ENCODE results near the gene RUBCNL. TPM values are rescaled to one million over a fixed set of nuclear protein-coding genes. Genes with fewer than 3 reads are reported as not detected.

Gene RUBCNL
- total RNA-seq, 1 donor from 2014 or later, result 2.8 TPM

- Mint-ChIP-seq H3K27ac (no peak overlapping the region), H3K4me3 (no peak overlapping the region), H3K4me1 (ENCODE audit: low read depth) (peaks cover 36% of the 10 kb centered on the region), H3K36me3 (ENCODE audit: low read depth) (peaks cover 3% of the 10 kb centered on the region), H3K9me3 (peaks cover 6% of the 10 kb centered on the region), H3K27me3 (ENCODE audit: insufficient read depth) (no peaks in the 10 kb centered on the region)
- intact Hi-C loops (cut with micrococcal nuclease), result no loop called here
- no peak for DNase-seq (ENCODE audit: low spot score)
Measured at GRCh38 chr13:46369506-46370277, 17.4 kb downstream of the RUBCNL start.

GRCh38 chr13:46367617-46368327, 19.3 kb downstream of the RUBCNL start:
- H3K4me3 Mint-ChIP-seq, result no peak overlapping the region
- H3K27me3 Mint-ChIP-seq (ENCODE audit: insufficient read depth), result no peaks in the 10 kb centered on the region
- H3K4me1 Mint-ChIP-seq (ENCODE audit: low read depth), result peaks cover 33% of the 10 kb centered on the region
- H3K9me3 Mint-ChIP-seq, result peaks cover 3% of the 10 kb centered on the region
- DNase-seq (ENCODE audit: low spot score), result no peak
- peaks cover 3% of the 10 kb centered on the region for H3K36me3 Mint-ChIP-seq (ENCODE audit: low read depth)
- no peak overlapping the region for H3K27ac Mint-ChIP-seq
- intact Hi-C loops (cut with micrococcal nuclease), result no loop called here

GRCh38 chr13:46361276-46361934, 25.6 kb downstream of the RUBCNL start:
- H3K27ac Mint-ChIP-seq, result no peak overlapping the region
- no peaks in the 10 kb centered on the region for H3K9me3 Mint-ChIP-seq
- no peaks in the 10 kb centered on the region for H3K4me1 Mint-ChIP-seq (ENCODE audit: low read depth)
- no peak for DNase-seq (ENCODE audit: low spot score)
- H3K4me3 Mint-ChIP-seq, result no peak overlapping the region
- no peaks in the 10 kb centered on the region for H3K27me3 Mint-ChIP-seq (ENCODE audit: insufficient read depth)
- H3K36me3 Mint-ChIP-seq (ENCODE audit: low read depth), result peaks cover 6% of the 10 kb centered on the region
- intact Hi-C loops (cut with micrococcal nuclease), result no loop called here

- no peak overlapping the region for H3K27ac Mint-ChIP-seq
- no peaks in the 10 kb centered on the region for H3K27me3 Mint-ChIP-seq (ENCODE audit: insufficient read depth)
- H3K4me3 Mint-ChIP-seq, result no peak overlapping the region
- intact Hi-C loops (cut with micrococcal nuclease), result no loop called here
- no peaks in the 10 kb centered on the region for H3K9me3 Mint-ChIP-seq
- no peak for DNase-seq (ENCODE audit: low spot score)
- H3K4me1 Mint-ChIP-seq (ENCODE audit: low read depth), result peaks cover 6% of the 10 kb centered on the region
- peaks cover 6% of the 10 kb centered on the region for H3K36me3 Mint-ChIP-seq (ENCODE audit: low read depth)
Measured at GRCh38 chr13:46360604-46361003, 26.4 kb downstream of the RUBCNL start.

- DNase-seq (ENCODE audit: low spot score), result no peak
- no peak overlapping the region for H3K4me3 Mint-ChIP-seq
- intact Hi-C loops (cut with micrococcal nuclease), result loop anchor here (5.0 to 10.0 kb wide), 2 partner anchors 37 to 295 kb away; no protein-coding TSS in a partner anchor
- no peaks in the 10 kb centered on the region for H3K27me3 Mint-ChIP-seq (ENCODE audit: insufficient read depth)
- peaks cover 11% of the 10 kb centered on the region for H3K4me1 Mint-ChIP-seq (ENCODE audit: low read depth)
- peaks cover 3% of the 10 kb centered on the region for H3K9me3 Mint-ChIP-seq
- H3K36me3 Mint-ChIP-seq (ENCODE audit: low read depth), result peaks cover 9% of the 10 kb centered on the region
- H3K27ac Mint-ChIP-seq, result no peak overlapping the region
Measured at GRCh38 chr13:46359714-46360113, 27.3 kb downstream of the RUBCNL start.

GRCh38 chr13:46355901-46356590, 31.0 kb downstream of the RUBCNL start:
- Mint-ChIP-seq H3K9me3 (peaks cover 24% of the 10 kb centered on the region), H3K4me3 (no peak overlapping the region), H3K4me1 (ENCODE audit: low read depth) (peaks cover 22% of the 10 kb centered on the region), H3K36me3 (ENCODE audit: low read depth) (peaks cover 22% of the 10 kb centered on the region), H3K27ac (no peak overlapping the region), H3K27me3 (ENCODE audit: insufficient read depth) (no peaks in the 10 kb centered on the region)
- no peak for DNase-seq (ENCODE audit: low spot score)
- intact Hi-C loops (cut with micrococcal nuclease), result loop anchor here (1.0 to 10.0 kb wide), 4 partner anchors 31 to 299 kb away; partner anchors contain the start of gene RUBCNL

GRCh38 chr13:46355088-46355468, 32.0 kb downstream of the RUBCNL start:
- no peak for DNase-seq (ENCODE audit: low spot score)
- Mint-ChIP-seq H3K9me3 (peaks cover 29% of the 10 kb centered on the region), H3K27ac (peak overlapping the region; percentile 93), H3K4me3 (peak overlapping the region; percentile 3), H3K4me1 (ENCODE audit: low read depth) (peaks cover 22% of the 10 kb centered on the region), H3K36me3 (ENCODE audit: low read depth) (peaks cover 21% of the 10 kb centered on the region), H3K27me3 (ENCODE audit: insufficient read depth) (no peaks in the 10 kb centered on the region)
- intact Hi-C loops (cut with micrococcal nuclease), result loop anchor here (1.0 to 10.0 kb wide), 4 partner anchors 32 to 300 kb away; partner anchors contain the start of gene RUBCNL

- intact Hi-C loops (cut with micrococcal nuclease), result loop anchor here (1.0 to 10.0 kb wide), 6 partner anchors 13 to 300 kb away; partner anchors contain the start of gene RUBCNL
- Mint-ChIP-seq H3K36me3 (ENCODE audit: low read depth) (peaks cover 21% of the 10 kb centered on the region), H3K27me3 (ENCODE audit: insufficient read depth) (no peaks in the 10 kb centered on the region), H3K9me3 (peaks cover 29% of the 10 kb centered on the region), H3K4me1 (ENCODE audit: low read depth) (peaks cover 22% of the 10 kb centered on the region), H3K27ac (peak overlapping the region; percentile 93), H3K4me3 (peak overlapping the region; percentile 3)
- peak; percentile 53 for DNase-seq (ENCODE audit: low spot score)
Measured at GRCh38 chr13:46354156-46355087, 32.6 kb downstream of the RUBCNL start.

- intact Hi-C loops (cut with micrococcal nuclease), result loop anchor here (10.0 kb wide), 1 partner anchor 302 kb away; no protein-coding TSS in a partner anchor
- peaks cover 36% of the 10 kb centered on the region for H3K9me3 Mint-ChIP-seq
- H3K36me3 Mint-ChIP-seq (ENCODE audit: low read depth), result peaks cover 24% of the 10 kb centered on the region
- no peak overlapping the region for H3K4me3 Mint-ChIP-seq
- DNase-seq (ENCODE audit: low spot score), result no peak
- H3K4me1 Mint-ChIP-seq (ENCODE audit: low read depth), result peaks cover 22% of the 10 kb centered on the region
- H3K27ac Mint-ChIP-seq, result no peak overlapping the region
- H3K27me3 Mint-ChIP-seq (ENCODE audit: insufficient read depth), result no peaks in the 10 kb centered on the region
Measured at GRCh38 chr13:46352805-46353204, 34.2 kb downstream of the RUBCNL start.

- Mint-ChIP-seq H3K27ac (no peak overlapping the region), H3K4me3 (no peak overlapping the region), H3K9me3 (peaks cover 39% of the 10 kb centered on the region), H3K36me3 (ENCODE audit: low read depth) (peaks cover 23% of the 10 kb centered on the region), H3K4me1 (ENCODE audit: low read depth) (peaks cover 13% of the 10 kb centered on the region), H3K27me3 (ENCODE audit: insufficient read depth) (no peaks in the 10 kb centered on the region)
- no peak for DNase-seq (ENCODE audit: low spot score)
- intact Hi-C loops (cut with micrococcal nuclease), result loop anchor here (10.0 kb wide), 1 partner anchor 305 kb away; no protein-coding TSS in a partner anchor
Measured at GRCh38 chr13:46350003-46350402, 37.0 kb downstream of the RUBCNL start.

GRCh38 chr13:46348961-46349360, 38.1 kb downstream of the RUBCNL start:
- Mint-ChIP-seq H3K27ac (no peak overlapping the region), H3K9me3 (peaks cover 31% of the 10 kb centered on the region), H3K27me3 (ENCODE audit: insufficient read depth) (no peaks in the 10 kb centered on the region), H3K36me3 (ENCODE audit: low read depth) (peaks cover 16% of the 10 kb centered on the region), H3K4me1 (ENCODE audit: low read depth) (peaks cover 3% of the 10 kb centered on the region), H3K4me3 (no peak overlapping the region)
- intact Hi-C loops (cut with micrococcal nuclease), result no loop called here
- no peak for DNase-seq (ENCODE audit: low spot score)
